ENCODE results near the gene MAML3.

The MAML3 gene

GRCh38 chr4:139776235-139776634 lies 377.7 kb downstream of the MAML3 start:
- ChIA-PET POLR2A (no interaction called here), CTCF (interaction anchor here (1.1 to 1.2 kb wide), 2 partner anchors 9 to 119 kb away, joined by 3 read pairs; no protein-coding TSS in a partner anchor)
- DNase-seq (ENCODE audit: extremely low spot score), result no peak
- no peak for TF ChIP-seq BHLHE40 (IDR thresholded peaks at IDR 0.05; ENCODE audit: borderline replicate concordance)
- TF ChIP-seq TARDBP (IDR thresholded peaks at IDR 0.05), result no peak
- no peak for TF ChIP-seq ARNT (IDR thresholded peaks at IDR 0.05)
- no peak for TF ChIP-seq HDGF (IDR thresholded peaks at IDR 0.05; ENCODE audit: borderline replicate concordance)
- TF ChIP-seq NFRKB (IDR thresholded peaks at IDR 0.05), result no peak
- no peak for TF ChIP-seq FOXM1 (IDR thresholded peaks at IDR 0.05; ENCODE audit: borderline replicate concordance)
- no peak for TF ChIP-seq SUZ12 (IDR thresholded peaks at IDR 0.05)
- no peak for TF ChIP-seq LEF1 (IDR thresholded peaks at IDR 0.05; ENCODE audit: borderline replicate concordance)
- TF ChIP-seq SP1 (IDR thresholded peaks at IDR 0.05), result no peak
- no peak for TF ChIP-seq ZNF384 (IDR thresholded peaks at IDR 0.05)
- TF ChIP-seq FOXA1 (IDR thresholded peaks at IDR 0.05), result no peak
- no peak for TF ChIP-seq CTBP1 (IDR thresholded peaks at IDR 0.05; ENCODE audit: borderline replicate concordance)

DNA sequence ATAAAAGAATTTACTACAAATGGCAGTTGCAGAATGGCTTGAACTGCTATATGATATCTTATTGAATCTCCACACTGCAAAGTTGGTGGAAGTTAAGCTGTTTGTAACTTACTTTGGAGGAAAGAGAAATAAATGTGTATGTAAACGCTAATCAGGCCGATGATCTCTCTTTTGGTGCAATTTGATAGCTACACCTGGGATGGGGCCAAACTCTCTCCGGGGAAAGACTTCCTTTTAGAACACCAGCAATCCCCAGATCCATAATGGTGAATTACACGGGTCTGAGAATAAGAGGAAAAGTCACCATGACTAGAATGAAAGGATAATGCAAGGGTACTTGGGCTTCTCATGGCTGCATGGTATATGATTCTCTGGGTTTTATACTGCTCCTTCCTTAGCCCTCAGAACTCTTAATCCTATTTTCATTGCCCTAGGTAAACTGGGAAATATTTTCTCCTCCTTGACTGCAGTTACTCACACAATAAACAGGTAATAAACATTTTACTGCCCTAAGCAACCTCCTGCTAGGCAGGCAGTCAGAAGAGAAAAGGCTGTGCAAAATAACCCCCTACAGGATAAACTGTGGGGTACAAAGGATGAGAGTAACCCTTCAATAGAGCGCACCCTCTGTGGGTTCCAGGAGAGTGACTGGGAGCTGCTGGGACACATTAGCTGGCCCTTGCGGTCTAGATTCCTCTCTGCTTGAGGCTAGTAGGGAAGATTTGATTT lies 379.1 kb downstream of the MAML3 start:
- ChIA-PET CTCF (interaction anchor here (0.6 to 1.2 kb wide), 6 partner anchors 8 to 118 kb away, joined by 3 read pairs; no protein-coding TSS in a partner anchor), POLR2A (interaction anchor here (1.0 kb wide), 1 partner anchor 8 kb away, joined by 3 read pairs; no protein-coding TSS in a partner anchor)
- DNase-seq (ENCODE audit: extremely low spot score), result no peak
- TF ChIP-seq ELF4 (IDR thresholded peaks at IDR 0.05) (no peak), NFRKB (IDR thresholded peaks at IDR 0.05) (no peak), FOXA1 (IDR thresholded peaks at IDR 0.05) (no peak), ZNF384 (IDR thresholded peaks at IDR 0.05) (no peak), SUZ12 (IDR thresholded peaks at IDR 0.05) (no peak), CTBP1 (IDR thresholded peaks at IDR 0.05; ENCODE audit: borderline replicate concordance) (no peak), BHLHE40 (IDR thresholded peaks at IDR 0.05; ENCODE audit: borderline replicate concordance) (no peak), FOXK2 (IDR thresholded peaks at IDR 0.05) (no peak), TARDBP (IDR thresholded peaks at IDR 0.05) (no peak), HDGF (IDR thresholded peaks at IDR 0.05; ENCODE audit: borderline replicate concordance) (no peak), LEF1 (IDR thresholded peaks at IDR 0.05; ENCODE audit: borderline replicate concordance) (no peak), SP1 (IDR thresholded peaks at IDR 0.05) (no peak), L3MBTL2 (conservative IDR thresholded peaks at IDR 0.05) (no peak), ARNT (IDR thresholded peaks at IDR 0.05) (no peak), FOXM1 (IDR thresholded peaks at IDR 0.05; ENCODE audit: borderline replicate concordance) (no peak)
- TF ChIP-seq, protein P1, sequence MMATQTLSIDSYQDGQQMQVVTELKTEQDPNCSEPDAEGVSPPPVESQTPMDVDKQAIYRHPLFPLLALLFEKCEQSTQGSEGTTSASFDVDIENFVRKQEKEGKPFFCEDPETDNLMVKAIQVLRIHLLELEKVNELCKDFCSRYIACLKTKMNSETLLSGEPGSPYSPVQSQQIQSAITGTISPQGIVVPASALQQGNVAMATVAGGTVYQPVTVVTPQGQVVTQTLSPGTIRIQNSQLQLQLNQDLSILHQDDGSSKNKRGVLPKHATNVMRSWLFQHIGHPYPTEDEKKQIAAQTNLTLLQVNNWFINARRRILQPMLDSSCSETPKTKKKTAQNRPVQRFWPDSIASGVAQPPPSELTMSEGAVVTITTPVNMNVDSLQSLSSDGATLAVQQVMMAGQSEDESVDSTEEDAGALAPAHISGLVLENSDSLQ (IDR thresholded peaks at IDR 0.05), result no peak

- DNase-seq (ENCODE audit: extremely low spot score), result no peak
- POLR2A ChIA-PET, result no interaction called here
- CTCF ChIA-PET, result no interaction called here
- TF ChIP-seq FOXA1 (IDR thresholded peaks at IDR 0.05) (no peak), HDGF (IDR thresholded peaks at IDR 0.05; ENCODE audit: borderline replicate concordance) (no peak), FOXK2 (IDR thresholded peaks at IDR 0.05) (no peak), FOXM1 (IDR thresholded peaks at IDR 0.05; ENCODE audit: borderline replicate concordance) (no peak), SP1 (IDR thresholded peaks at IDR 0.05) (no peak), TARDBP (IDR thresholded peaks at IDR 0.05) (no peak)
- TF ChIP-seq, protein P1 (IDR thresholded peaks at IDR 0.05), result no peak
Measured at GRCh38 chr4:139773560-139774318, 380.2 kb downstream of the MAML3 start.

DNA sequence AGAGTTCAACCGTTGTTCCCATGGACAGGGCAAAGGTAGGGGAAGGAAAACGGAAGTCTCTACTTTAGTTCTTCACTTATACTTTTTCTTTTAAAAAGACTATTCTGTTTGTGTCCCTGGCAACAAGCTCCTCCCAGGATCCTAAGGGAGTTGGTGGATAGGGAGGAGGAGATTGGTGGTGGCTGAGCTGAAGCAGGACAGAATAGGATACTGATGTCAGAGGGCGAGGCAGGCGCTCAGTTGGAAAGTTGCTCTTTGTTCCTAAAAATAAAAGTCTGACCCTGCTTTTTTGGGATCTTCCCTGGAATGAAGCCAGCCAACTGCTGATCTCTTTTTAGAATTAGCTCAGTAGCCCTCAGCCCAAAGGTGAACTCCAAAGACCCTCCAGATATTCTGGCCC lies 383.6 kb downstream of the MAML3 start:
- TF ChIP-seq, protein P1 (IDR thresholded peaks at IDR 0.05), result no peak
- TF ChIP-seq ZNF384 (IDR thresholded peaks at IDR 0.05) (no peak), FOXK2 (IDR thresholded peaks at IDR 0.05) (no peak), ARNT (IDR thresholded peaks at IDR 0.05) (no peak), FOXA1 (IDR thresholded peaks at IDR 0.05) (no peak), TARDBP (IDR thresholded peaks at IDR 0.05) (no peak), LEF1 (IDR thresholded peaks at IDR 0.05; ENCODE audit: borderline replicate concordance) (no peak), SUZ12 (IDR thresholded peaks at IDR 0.05) (no peak), BHLHE40 (IDR thresholded peaks at IDR 0.05; ENCODE audit: borderline replicate concordance) (no peak), HDGF (IDR thresholded peaks at IDR 0.05; ENCODE audit: borderline replicate concordance) (no peak), ELF4 (IDR thresholded peaks at IDR 0.05) (no peak), SP1 (IDR thresholded peaks at IDR 0.05) (no peak), CTBP1 (IDR thresholded peaks at IDR 0.05; ENCODE audit: borderline replicate concordance) (no peak)
- DNase-seq (ENCODE audit: extremely low spot score), result no peak
- ChIA-PET POLR2A (no interaction called here), CTCF (interaction anchor here (0.5 to 1.5 kb wide), 2 partner anchors 11 to 15 kb away, joined by 3 to 4 read pairs; no protein-coding TSS in a partner anchor)

DNA sequence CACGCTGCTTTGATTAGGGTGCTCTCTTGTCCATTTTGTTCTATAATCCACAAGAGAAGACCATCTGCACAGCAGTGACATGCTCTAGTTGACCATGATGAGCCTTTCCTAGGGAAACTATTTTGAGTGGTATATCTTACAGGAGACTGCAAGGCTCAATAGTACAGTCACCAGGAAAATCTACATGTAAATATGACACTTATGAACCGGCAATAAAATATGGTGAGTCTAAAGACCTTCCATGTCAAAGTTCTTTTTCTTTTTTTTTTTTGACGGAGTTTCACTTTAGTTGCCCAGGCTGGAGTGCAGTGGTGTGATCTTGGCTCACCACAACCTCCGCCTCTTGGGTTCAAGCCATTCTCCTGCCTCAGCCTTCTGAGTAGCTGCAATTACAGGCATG lies 384.6 kb downstream of the MAML3 start:
- DNase-seq (ENCODE audit: extremely low spot score), result no peak
- TF ChIP-seq FOXK2 (IDR thresholded peaks at IDR 0.05) (no peak), SUZ12 (IDR thresholded peaks at IDR 0.05) (no peak), HDGF (IDR thresholded peaks at IDR 0.05; ENCODE audit: borderline replicate concordance) (no peak), ELF4 (IDR thresholded peaks at IDR 0.05) (no peak), TARDBP (IDR thresholded peaks at IDR 0.05) (no peak), LEF1 (IDR thresholded peaks at IDR 0.05; ENCODE audit: borderline replicate concordance) (no peak), ZNF384 (IDR thresholded peaks at IDR 0.05) (no peak), FOXM1 (IDR thresholded peaks at IDR 0.05; ENCODE audit: borderline replicate concordance) (no peak), BHLHE40 (IDR thresholded peaks at IDR 0.05; ENCODE audit: borderline replicate concordance) (no peak), SP1 (IDR thresholded peaks at IDR 0.05) (no peak), L3MBTL2 (conservative IDR thresholded peaks at IDR 0.05) (no peak), CTBP1 (IDR thresholded peaks at IDR 0.05; ENCODE audit: borderline replicate concordance) (no peak), NFRKB (IDR thresholded peaks at IDR 0.05) (no peak), FOXA1 (IDR thresholded peaks at IDR 0.05) (no peak), ARNT (IDR thresholded peaks at IDR 0.05) (no peak)
- TF ChIP-seq, protein P1 (IDR thresholded peaks at IDR 0.05), result no peak
- ChIA-PET POLR2A (no interaction called here), CTCF (interaction anchor here (0.6 to 1.5 kb wide), 4 partner anchors 14 to 1250 kb away, joined by 3 to 4 read pairs (median 3); no protein-coding TSS in a partner anchor)
